GM12878 (cell line): ENCODE results near the gene SVOP.

Experiments
- CEBPB ChIP-seq, 2 experiments: fragments of 150-350 bp in 1 of 2; IDR thresholded peaks; 2 replicates each; pipeline ENCODE4 v1.6.1; 2012 to 2014; ENCODE audit warnings: low read depth in 2 of 2, low read length in 2 of 2, borderline replicate concordance in 1 of 2, inconsistent platforms in 1 of 2
- CTCF ChIP-seq, 3 experiments: IDR thresholded peaks in 2 of 3; conservative IDR thresholded peaks in 1 of 3; 2 replicates each; pipeline ENCODE4 v1.5.1; 2011; ENCODE audit warnings: low read depth in 3 of 3, low read length in 3 of 3, mild to moderate bottlenecking in 3 of 3, control low read depth in 2 of 3, moderate library complexity in 2 of 3, inconsistent platforms in 1 of 3, mixed read lengths in 1 of 3; ENCODE audit not compliant: control insufficient read depth in 2 of 3, insufficient read depth in 1 of 3; ENCODE audit errors: extremely low read depth in 1 of 3
- FOXK2 ChIP-seq: fragments of 450-650 bp; IDR thresholded peaks from 2 replicates; pipeline ENCODE4 v1.6.1; 2017; ENCODE audit warnings: mild to moderate bottlenecking, moderate library complexity
- MEF2B ChIP-seq: fragments of 450-650 bp; IDR thresholded peaks from 2 replicates; pipeline ENCODE4 v1.6.1; 2018; ENCODE audit warnings: mild to moderate bottlenecking, moderate library complexity; ENCODE audit not compliant: partially characterized antibody, poor library complexity, severe bottlenecking
- SREBF2 ChIP-seq: IDR thresholded peaks from 2 replicates; pipeline ENCODE4 v1.6.1; 2012; ENCODE audit warnings: mild to moderate bottlenecking, low read length
- TF ChIP-seq, protein P1 (sequence below): IDR thresholded peaks from 2 replicates; pipeline ENCODE4 v1.6.1; 2012; ENCODE audit warnings: low read depth, low read length, improper control_type of control experiment

DNA sequence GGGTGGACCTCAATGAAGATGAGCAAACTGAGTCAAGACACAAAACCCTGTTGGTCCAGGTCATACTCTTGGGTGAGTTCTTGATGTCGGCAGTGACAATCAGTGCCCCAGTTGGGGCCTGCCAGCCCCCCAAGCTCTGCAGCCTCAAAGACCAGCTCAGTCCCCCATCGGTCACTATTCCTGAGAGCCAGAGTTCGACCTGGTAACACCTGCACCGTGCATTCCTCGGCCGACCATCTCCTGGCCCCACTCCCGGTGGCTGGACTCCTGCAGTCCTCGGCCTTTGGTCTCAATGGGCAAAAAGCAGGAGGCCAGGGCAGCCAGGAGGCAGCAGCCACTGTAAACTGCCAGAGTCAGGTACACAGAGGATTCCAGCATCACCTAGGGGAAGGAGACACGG is 108.5 kb downstream of the SVOP start:
- TF ChIP-seq CTCF (IDR thresholded peaks at IDR 0.05 in 2 of 3, conservative IDR thresholded peaks at IDR 0.05 in 1 of 3; ENCODE audit: control insufficient read depth in 2 of 3, extremely low read depth in 1 of 3, insufficient read depth in 1 of 3, low read depth in 3 of 3, low read length in 3 of 3) (no peak), MEF2B (no peak), CEBPB (IDR thresholded peaks at IDR 0.05; ENCODE audit: borderline replicate concordance in 1 of 2, low read depth in 2 of 2, low read length in 2 of 2) (no peak), SREBF2 (no peak), FOXK2 (no peak)
- TF ChIP-seq, protein P1, sequence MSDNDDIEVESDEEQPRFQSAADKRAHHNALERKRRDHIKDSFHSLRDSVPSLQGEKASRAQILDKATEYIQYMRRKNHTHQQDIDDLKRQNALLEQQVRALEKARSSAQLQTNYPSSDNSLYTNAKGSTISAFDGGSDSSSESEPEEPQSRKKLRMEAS: no peak
